ENCODE data around the gene ASTL.

The ASTL gene

DNA sequence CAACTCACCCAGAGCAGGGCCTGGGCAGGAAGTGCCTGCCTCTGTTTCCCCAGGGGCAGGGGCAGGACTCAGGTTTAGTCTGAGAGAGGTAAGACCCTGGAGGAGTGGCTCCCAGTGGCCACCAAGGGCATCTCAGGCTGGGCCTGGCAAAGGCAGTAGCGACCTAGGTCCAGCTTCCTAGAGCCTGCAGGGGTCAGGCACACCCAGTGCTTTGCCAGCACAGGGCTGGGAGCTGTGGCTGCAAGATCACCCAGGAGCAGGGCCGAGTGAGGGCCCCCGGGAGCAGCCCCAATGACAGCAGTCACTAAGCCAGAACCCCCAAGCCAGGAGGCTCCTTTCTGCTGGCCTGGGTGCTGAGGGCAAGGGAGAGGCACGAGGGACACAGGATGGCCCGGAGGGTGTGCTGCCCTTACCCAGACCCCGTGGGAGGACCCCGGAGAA, 15.7 kb upstream of the ASTL start:
- H4K20me1 ChIP-seq (ENCODE audit: insufficient read depth, low read length) = no peaks in the 10 kb centered on the region; the same call in 1 of the 2 replicates
- peaks cover 12% of the 10 kb centered on the region for H3K4me1 ChIP-seq (ENCODE audit: insufficient read depth, low read length)
- DNase-seq (no peak), ATAC-seq (ENCODE audit: insufficient read depth, low read depth) (no peak)
- no peak overlapping the region for H2AFZ ChIP-seq (ENCODE audit: low read depth, low read length)
- H3K4me2 ChIP-seq (ENCODE audit: insufficient read depth, low read length) = no peak overlapping the region
- no peaks in the 10 kb centered on the region for H3K27me3 ChIP-seq (ENCODE audit: insufficient read depth, low read length, poor library complexity)
- no peak overlapping the region for H3K27ac ChIP-seq (ENCODE audit: low read length)
- peak; percentile 6 for TF ChIP-seq CTCF (IDR thresholded peaks at IDR 0.05; ENCODE audit: borderline replicate concordance, extremely low read depth, low read length, poor library complexity, severe bottlenecking)
- no peak for TF ChIP-seq EZH2 (IDR thresholded peaks at IDR 0.05; ENCODE audit: borderline replicate concordance, low read depth, low read length, severe bottlenecking)
- no peaks in the 10 kb centered on the region for H3K9me3 ChIP-seq (ENCODE audit: insufficient read depth, low read length, severe bottlenecking)
- no peak overlapping the region for H3K4me3 ChIP-seq (ENCODE audit: low read depth in 1 of 2, low read length in 2 of 2)
- H3K36me3 ChIP-seq (ENCODE audit: insufficient read depth, low read length) = no peaks in the 10 kb centered on the region
- H3K79me2 ChIP-seq (ENCODE audit: insufficient read depth, low read length) = no peaks in the 10 kb centered on the region
- H3K9ac ChIP-seq (ENCODE audit: low read depth, low read length) = no peak overlapping the region

- Histone ChIP-seq H4K20me1 (ENCODE audit: insufficient read depth, low read length) (no peaks in the 10 kb centered on the region; the same call in 1 of the 2 replicates), H3K9me3 (ENCODE audit: insufficient read depth, low read length, severe bottlenecking) (no peaks in the 10 kb centered on the region), H3K9ac (ENCODE audit: low read depth, low read length) (no peak overlapping the region), H3K4me1 (ENCODE audit: insufficient read depth, low read length) (peaks cover 18% of the 10 kb centered on the region), H2AFZ (ENCODE audit: low read depth, low read length) (no peak overlapping the region), H3K79me2 (ENCODE audit: insufficient read depth, low read length) (no peaks in the 10 kb centered on the region), H3K4me3 (ENCODE audit: low read depth in 1 of 2, low read length in 2 of 2) (no peak overlapping the region), H3K27ac (ENCODE audit: low read length) (no peak overlapping the region), H3K27me3 (ENCODE audit: insufficient read depth, low read length, poor library complexity) (no peaks in the 10 kb centered on the region), H3K4me2 (ENCODE audit: insufficient read depth, low read length) (no peak overlapping the region), H3K36me3 (ENCODE audit: insufficient read depth, low read length) (no peaks in the 10 kb centered on the region)
- DNase-seq (no peak), ATAC-seq (ENCODE audit: insufficient read depth, low read depth) (no peak)
- TF ChIP-seq CTCF (IDR thresholded peaks at IDR 0.05; ENCODE audit: borderline replicate concordance, extremely low read depth, low read length, poor library complexity, severe bottlenecking) (no peak), EZH2 (IDR thresholded peaks at IDR 0.05; ENCODE audit: borderline replicate concordance, low read depth, low read length, severe bottlenecking) (no peak)
Observed at GRCh38 chr2:96153291-96153713, 15.0 kb upstream of the ASTL start.

- H3K79me2 ChIP-seq (ENCODE audit: insufficient read depth, low read length) = no peaks in the 10 kb centered on the region
- no peak overlapping the region for H3K4me3 ChIP-seq (ENCODE audit: low read depth in 1 of 2, low read length in 2 of 2)
- H3K27me3 ChIP-seq (ENCODE audit: insufficient read depth, low read length, poor library complexity) = no peaks in the 10 kb centered on the region
- ATAC-seq (ENCODE audit: insufficient read depth, low read depth) = no peak
- no peak for TF ChIP-seq CTCF (IDR thresholded peaks at IDR 0.05; ENCODE audit: borderline replicate concordance, extremely low read depth, low read length, poor library complexity, severe bottlenecking)
- no peak for TF ChIP-seq EZH2 (IDR thresholded peaks at IDR 0.05; ENCODE audit: borderline replicate concordance, low read depth, low read length, severe bottlenecking)
- H3K9me3 ChIP-seq (ENCODE audit: insufficient read depth, low read length, severe bottlenecking) = no peaks in the 10 kb centered on the region
- peaks cover 26% of the 10 kb centered on the region for H3K4me1 ChIP-seq (ENCODE audit: insufficient read depth, low read length)
- DNase-seq = no peak
- no peak overlapping the region for H3K27ac ChIP-seq (ENCODE audit: low read length)
- H4K20me1 ChIP-seq (ENCODE audit: insufficient read depth, low read length) = no peaks in the 10 kb centered on the region; the same call in 1 of the 2 replicates
- no peaks in the 10 kb centered on the region for H3K36me3 ChIP-seq (ENCODE audit: insufficient read depth, low read length)
- no peak overlapping the region for H2AFZ ChIP-seq (ENCODE audit: low read depth, low read length)
- no peak overlapping the region for H3K9ac ChIP-seq (ENCODE audit: low read depth, low read length)
- H3K4me2 ChIP-seq (ENCODE audit: insufficient read depth, low read length) = no peak overlapping the region
Observed at GRCh38 chr2:96152304-96153161, 14.2 kb upstream of the ASTL start.

Measured in DND-41 (cell line).